Colonic mucosa (tissue), 4 donors: ENCODE measurements around the gene SLC35E4. TPM values are rescaled to one million over a fixed set of nuclear protein-coding genes. Genes with fewer than 3 reads are reported as not detected.
"Not testable (repeated sequence)": the region's sequence is repeated elsewhere in the genome, so short reads cannot be mapped to it uniquely, and the experiment has no call there.

ENCODE experiments used
- DNase-seq: peaks from one replicate; pipeline ENCODE4 v3.0.0-alpha.2; 2020
- H3K27ac ChIP-seq: fragments of 200-600 bp; one replicate; pipeline ENCODE4 v1.8.0; 2021
- H3K27me3 ChIP-seq: fragments of 200-600 bp; one replicate; pipeline ENCODE4 v1.8.0; 2021
- H3K36me3 ChIP-seq: fragments of 200-600 bp; one replicate; pipeline ENCODE4 v1.8.0; 2021
- H3K4me1 ChIP-seq: fragments of 200-600 bp; one replicate; pipeline ENCODE4 v1.8.0; 2021; ENCODE audit warnings: mild to moderate bottlenecking
- H3K4me3 ChIP-seq: fragments of 200-600 bp; one replicate; pipeline ENCODE4 v1.8.0; 2021
- H3K9ac ChIP-seq, 2 donors: one replicate each; pipeline ENCODE4 v1.7.0; 2013; ENCODE audit warnings: control low read depth in 2 of 2, low read depth in 2 of 2, low read length in 2 of 2
- H3K9me3 ChIP-seq: fragments of 200-600 bp; one replicate; pipeline ENCODE4 v1.8.0; 2021
- intact Hi-C: fragments of 100-400 bp; cut with DNase I; formaldehyde crosslinking; loops from one replicate; pipeline ENCODE4 v1.14.1; 2022
- total RNA-seq, 2 donors: library from RNA; stranded (reverse); fragmentation: NEBNext Ultra II Directional in 1 of 2; extraction: Animal tissue kit (Norgen Biotek cat#: 25700) in 1 of 2; gene quantifications; one replicate each; pipeline ENCODE4 v1.2.1, GENCODE V29; 2021
- TF ChIP-seq, protein P1 (sequence below): fragments of 200-600 bp; IDR thresholded peaks from one replicate; pipeline ENCODE4 v1.8.0; 2022; ENCODE audit warnings: antibody characterized with exemption, mild to moderate bottlenecking
- donor health status: healthy.
- donor health status: DM: no; HTN: no; CAD: no.
- donor health status: DM: no; HTN: no; CAD: no.

Gene SLC35E4
- total RNA-seq, 2 donors from 2014 or later, result 5.7 to 7.0 TPM

- H3K4me3 ChIP-seq, result no peak overlapping the region
- no peak overlapping the region for H3K9ac ChIP-seq
- no peaks in the 10 kb centered on the region for H3K36me3 ChIP-seq
- no peak overlapping the region for H3K27ac ChIP-seq
- no peaks in the 10 kb centered on the region for H3K27me3 ChIP-seq
- TF ChIP-seq, protein P1, sequence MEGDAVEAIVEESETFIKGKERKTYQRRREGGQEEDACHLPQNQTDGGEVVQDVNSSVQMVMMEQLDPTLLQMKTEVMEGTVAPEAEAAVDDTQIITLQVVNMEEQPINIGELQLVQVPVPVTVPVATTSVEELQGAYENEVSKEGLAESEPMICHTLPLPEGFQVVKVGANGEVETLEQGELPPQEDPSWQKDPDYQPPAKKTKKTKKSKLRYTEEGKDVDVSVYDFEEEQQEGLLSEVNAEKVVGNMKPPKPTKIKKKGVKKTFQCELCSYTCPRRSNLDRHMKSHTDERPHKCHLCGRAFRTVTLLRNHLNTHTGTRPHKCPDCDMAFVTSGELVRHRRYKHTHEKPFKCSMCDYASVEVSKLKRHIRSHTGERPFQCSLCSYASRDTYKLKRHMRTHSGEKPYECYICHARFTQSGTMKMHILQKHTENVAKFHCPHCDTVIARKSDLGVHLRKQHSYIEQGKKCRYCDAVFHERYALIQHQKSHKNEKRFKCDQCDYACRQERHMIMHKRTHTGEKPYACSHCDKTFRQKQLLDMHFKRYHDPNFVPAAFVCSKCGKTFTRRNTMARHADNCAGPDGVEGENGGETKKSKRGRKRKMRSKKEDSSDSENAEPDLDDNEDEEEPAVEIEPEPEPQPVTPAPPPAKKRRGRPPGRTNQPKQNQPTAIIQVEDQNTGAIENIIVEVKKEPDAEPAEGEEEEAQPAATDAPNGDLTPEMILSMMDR, result no peak
- H3K9me3 ChIP-seq, result no peaks in the 10 kb centered on the region
- no peak for DNase-seq
- H3K4me1 ChIP-seq, result peaks cover 14% of the 10 kb centered on the region
- intact Hi-C loops, result no loop called here
Measured at GRCh38 chr22:30612789-30613188, 22.8 kb upstream of the SLC35E4 start.

DNA sequence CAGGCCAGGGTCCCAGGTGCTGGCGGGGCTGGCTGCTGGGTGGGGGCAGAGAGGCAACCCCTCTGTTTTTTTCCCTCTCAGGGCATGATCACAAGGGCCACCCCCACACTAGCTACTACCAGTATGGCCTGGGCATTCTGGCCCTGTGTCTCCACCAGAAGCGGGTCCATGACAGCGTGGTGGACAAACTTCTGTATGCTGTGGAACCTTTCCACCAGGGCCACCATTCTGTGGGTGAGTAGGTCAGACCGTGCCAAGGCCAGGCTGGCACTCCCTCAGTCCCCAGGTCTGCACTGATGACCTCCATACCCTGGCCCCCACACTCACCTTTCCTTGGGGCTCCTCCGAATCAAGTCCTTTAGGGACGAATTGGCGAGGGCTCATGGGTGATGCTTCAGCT, 21.3 kb upstream of the SLC35E4 start:
- H3K4me3 ChIP-seq, result no peak overlapping the region
- TF ChIP-seq, protein P1, result no peak
- no peak overlapping the region for H3K27ac ChIP-seq
- no peak overlapping the region for H3K9ac ChIP-seq
- H3K9me3 ChIP-seq, result no peaks in the 10 kb centered on the region
- intact Hi-C loops, result no loop called here
- no peaks in the 10 kb centered on the region for H3K27me3 ChIP-seq
- no peak for DNase-seq
- H3K36me3 ChIP-seq, result no peaks in the 10 kb centered on the region
- no peaks in the 10 kb centered on the region for H3K4me1 ChIP-seq

DNA sequence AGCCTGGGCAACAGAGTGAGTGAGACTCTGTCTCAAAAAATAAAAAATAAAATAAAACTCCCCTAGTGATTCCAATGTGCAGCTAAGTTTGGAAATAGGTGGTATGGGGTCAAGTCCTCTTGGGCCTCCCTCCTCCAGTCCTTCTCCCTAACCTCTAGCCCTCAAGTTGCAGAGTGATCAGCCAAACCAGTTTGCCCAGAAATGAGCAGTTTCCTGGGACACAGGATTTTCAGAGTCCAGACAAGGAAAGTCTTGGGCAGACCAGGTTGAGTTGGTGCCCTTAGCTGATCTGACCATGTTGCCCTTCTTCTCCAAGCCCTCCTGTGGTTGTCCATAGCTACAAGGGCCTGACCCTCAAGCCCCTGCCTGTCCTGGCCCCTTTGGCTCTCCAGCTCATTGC, 20.7 kb upstream of the SLC35E4 start:
- intact Hi-C loops, result no loop called here
- no peak overlapping the region for H3K4me3 ChIP-seq
- TF ChIP-seq, protein P1, result no peak
- H3K36me3 ChIP-seq, result no peaks in the 10 kb centered on the region
- H3K27me3 ChIP-seq, result no peaks in the 10 kb centered on the region
- no peak overlapping the region for H3K27ac ChIP-seq
- DNase-seq, result no peak
- H3K9ac ChIP-seq, result no peak overlapping the region
- H3K4me1 ChIP-seq, result no peaks in the 10 kb centered on the region
- H3K9me3 ChIP-seq, result no peaks in the 10 kb centered on the region

DNA sequence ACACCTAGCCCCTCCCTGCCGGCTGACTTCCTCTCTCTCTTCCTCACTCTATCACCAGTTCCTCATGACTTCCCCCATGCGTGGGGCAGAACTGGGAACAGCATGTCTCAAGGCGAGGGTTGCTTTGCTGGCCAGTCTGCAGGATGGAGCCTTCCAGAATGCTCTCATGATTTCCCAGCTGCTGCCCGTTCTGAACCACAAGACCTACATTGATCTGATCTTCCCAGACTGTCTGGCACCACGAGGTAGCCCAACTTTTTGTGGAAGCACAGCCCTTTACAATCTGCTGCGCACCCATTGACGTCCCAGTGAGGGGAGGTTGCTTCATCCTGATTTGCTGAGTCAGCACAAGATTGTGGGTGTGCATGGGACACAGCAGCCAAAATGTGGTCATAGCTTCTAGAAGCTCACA, 20.0 kb upstream of the SLC35E4 start:
- Histone ChIP-seq H3K9me3 (no peaks in the 10 kb centered on the region), H3K27ac (no peak overlapping the region), H3K4me1 (no peaks in the 10 kb centered on the region), H3K9ac (no peak overlapping the region), H3K4me3 (no peak overlapping the region), H3K27me3 (no peaks in the 10 kb centered on the region), H3K36me3 (no peaks in the 10 kb centered on the region)
- no peak for DNase-seq
- TF ChIP-seq, protein P1, result no peak
- intact Hi-C loops, result no loop called here

GRCh38 chr22:30617819-30618218, 17.8 kb upstream of the SLC35E4 start:
- Histone ChIP-seq H3K4me1 (no peaks in the 10 kb centered on the region), H3K27ac (no peak overlapping the region), H3K4me3 (no peak overlapping the region), H3K36me3 (no peaks in the 10 kb centered on the region), H3K9ac (no peak overlapping the region), H3K27me3 (no peaks in the 10 kb centered on the region), H3K9me3 (no peaks in the 10 kb centered on the region)
- no peak for DNase-seq
- TF ChIP-seq, protein P1, result no peak
- intact Hi-C loops, result no loop called here

DNA sequence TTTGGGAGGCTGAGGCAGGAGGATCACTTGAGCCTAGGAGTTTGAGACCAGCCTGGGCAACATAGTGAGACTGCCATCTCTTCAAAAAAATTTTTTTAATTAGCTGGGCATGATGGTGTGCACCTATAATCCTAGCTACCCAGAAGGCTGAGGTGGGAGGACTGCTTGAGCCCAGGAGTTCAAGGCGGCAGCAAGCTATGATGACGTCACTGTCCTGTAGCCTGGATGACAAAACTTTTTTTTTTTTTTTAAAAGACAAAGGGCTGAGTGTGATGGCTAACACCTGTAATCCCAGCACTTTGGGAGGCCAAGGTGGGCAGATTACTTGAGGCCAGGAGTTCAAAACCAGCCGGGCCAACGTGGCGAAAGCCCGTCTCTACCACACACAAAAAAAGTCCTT, 15.7 kb upstream of the SLC35E4 start:
- not testable (repeated sequence) for H3K27ac ChIP-seq, H3K27me3 ChIP-seq, H3K9ac ChIP-seq, H3K36me3 ChIP-seq, H3K4me3 ChIP-seq, H3K4me1 ChIP-seq, DNase-seq, H3K9me3 ChIP-seq
- intact Hi-C loops, result loop anchor here (10.0 kb wide), 1 partner anchor 285 kb away; no protein-coding TSS in a partner anchor
